Measurements from ENCODE around the gene ZNF775.

The ZNF775 gene

DNA sequence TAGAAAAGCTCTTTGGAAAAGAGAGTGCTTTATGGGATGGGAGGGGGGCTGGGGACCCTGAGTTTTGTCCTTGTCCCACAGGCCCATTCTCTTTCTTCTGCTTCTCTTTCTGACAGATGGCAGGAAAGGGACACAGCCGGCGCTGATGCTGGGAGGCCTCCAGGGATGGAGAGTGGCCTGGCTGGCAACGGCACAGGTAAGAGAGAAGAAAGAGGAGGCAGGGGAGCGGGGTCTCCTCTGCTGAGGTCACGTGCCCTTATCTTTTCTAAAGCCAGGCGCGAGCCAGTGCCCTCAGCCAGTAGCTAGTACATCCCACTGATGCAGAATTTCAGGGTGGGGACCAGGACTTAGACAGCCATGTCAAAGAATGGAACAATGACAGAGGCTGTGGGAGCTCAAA, 9.2 kb downstream of the ZNF775 start:
- no peak for TF ChIP-seq TAF1 (IDR thresholded peaks at IDR 0.05; ENCODE audit: low read depth)
- no peak for TF ChIP-seq TCF12 (IDR thresholded peaks at IDR 0.05; ENCODE audit: low read depth)
- no peak for TF ChIP-seq EGR1 (IDR thresholded peaks at IDR 0.05)
- no peak for TF ChIP-seq YY1 (IDR thresholded peaks at IDR 0.05; ENCODE audit: low read depth)
- TF ChIP-seq, protein P1, sequence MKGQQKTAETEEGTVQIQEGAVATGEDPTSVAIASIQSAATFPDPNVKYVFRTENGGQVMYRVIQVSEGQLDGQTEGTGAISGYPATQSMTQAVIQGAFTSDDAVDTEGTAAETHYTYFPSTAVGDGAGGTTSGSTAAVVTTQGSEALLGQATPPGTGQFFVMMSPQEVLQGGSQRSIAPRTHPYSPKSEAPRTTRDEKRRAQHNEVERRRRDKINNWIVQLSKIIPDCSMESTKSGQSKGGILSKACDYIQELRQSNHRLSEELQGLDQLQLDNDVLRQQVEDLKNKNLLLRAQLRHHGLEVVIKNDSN (IDR thresholded peaks at IDR 0.05) = no peak
- TF ChIP-seq CEBPB (IDR thresholded peaks at IDR 0.05) = no peak
- no peak for TF ChIP-seq RAD21 (IDR thresholded peaks at IDR 0.05; ENCODE audit: low read depth)
- no peak for TF ChIP-seq FOXM1 (IDR thresholded peaks at IDR 0.05; ENCODE audit: borderline replicate concordance, low read depth)
- TF ChIP-seq ZBTB7A (IDR thresholded peaks at IDR 0.05; ENCODE audit: low read depth) = no peak

DNA sequence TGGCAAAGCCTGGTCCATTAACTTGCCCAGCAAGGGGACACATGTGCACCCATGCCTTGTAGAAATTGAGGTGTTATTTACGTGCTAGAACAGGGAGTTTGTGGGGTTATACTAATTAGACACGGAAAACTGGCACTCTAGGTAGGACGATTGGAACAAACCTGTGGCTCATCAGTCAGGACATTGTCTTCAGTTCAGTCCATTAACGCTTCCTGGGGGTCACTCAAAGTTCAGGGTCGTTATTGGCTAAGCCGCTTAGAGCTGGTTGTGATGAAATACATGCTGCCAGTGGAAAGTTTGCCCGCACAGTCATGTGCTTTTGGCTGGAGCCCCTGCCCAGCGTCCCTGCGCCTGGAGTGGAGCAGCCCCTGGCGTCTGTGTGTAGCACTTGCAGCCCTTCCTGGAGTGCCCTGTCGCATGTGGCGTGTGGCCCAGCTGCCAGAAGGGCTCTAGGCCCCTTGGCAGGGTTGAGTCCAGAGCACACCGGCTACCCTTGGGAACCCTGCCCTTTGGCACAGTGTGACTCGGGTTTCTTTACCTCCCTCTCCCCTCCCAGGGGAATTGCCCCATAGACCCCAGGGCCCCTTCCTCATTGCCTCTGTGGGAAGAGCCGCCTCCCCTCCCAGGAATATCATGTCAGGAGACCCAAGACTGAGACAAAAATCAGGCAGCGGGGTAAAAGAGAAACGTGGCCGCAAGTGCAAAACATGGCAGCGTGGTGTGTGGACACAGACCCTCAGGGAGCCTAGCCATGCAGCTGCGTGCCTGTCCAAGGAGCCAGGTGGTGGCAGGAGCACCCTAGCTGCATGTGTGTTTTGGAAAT, 9.8 kb downstream of the ZNF775 start:
- TF ChIP-seq CEBPB (IDR thresholded peaks at IDR 0.05) (no peak), YY1 (IDR thresholded peaks at IDR 0.05; ENCODE audit: low read depth) (no peak), EGR1 (IDR thresholded peaks at IDR 0.05) (no peak), FOXM1 (IDR thresholded peaks at IDR 0.05; ENCODE audit: borderline replicate concordance, low read depth) (no peak), TCF12 (IDR thresholded peaks at IDR 0.05; ENCODE audit: low read depth) (no peak), RAD21 (IDR thresholded peaks at IDR 0.05; ENCODE audit: low read depth) (no peak), EP300 (IDR thresholded peaks at IDR 0.05; ENCODE audit: borderline replicate concordance) (no peak)
- TF ChIP-seq, protein P2, sequence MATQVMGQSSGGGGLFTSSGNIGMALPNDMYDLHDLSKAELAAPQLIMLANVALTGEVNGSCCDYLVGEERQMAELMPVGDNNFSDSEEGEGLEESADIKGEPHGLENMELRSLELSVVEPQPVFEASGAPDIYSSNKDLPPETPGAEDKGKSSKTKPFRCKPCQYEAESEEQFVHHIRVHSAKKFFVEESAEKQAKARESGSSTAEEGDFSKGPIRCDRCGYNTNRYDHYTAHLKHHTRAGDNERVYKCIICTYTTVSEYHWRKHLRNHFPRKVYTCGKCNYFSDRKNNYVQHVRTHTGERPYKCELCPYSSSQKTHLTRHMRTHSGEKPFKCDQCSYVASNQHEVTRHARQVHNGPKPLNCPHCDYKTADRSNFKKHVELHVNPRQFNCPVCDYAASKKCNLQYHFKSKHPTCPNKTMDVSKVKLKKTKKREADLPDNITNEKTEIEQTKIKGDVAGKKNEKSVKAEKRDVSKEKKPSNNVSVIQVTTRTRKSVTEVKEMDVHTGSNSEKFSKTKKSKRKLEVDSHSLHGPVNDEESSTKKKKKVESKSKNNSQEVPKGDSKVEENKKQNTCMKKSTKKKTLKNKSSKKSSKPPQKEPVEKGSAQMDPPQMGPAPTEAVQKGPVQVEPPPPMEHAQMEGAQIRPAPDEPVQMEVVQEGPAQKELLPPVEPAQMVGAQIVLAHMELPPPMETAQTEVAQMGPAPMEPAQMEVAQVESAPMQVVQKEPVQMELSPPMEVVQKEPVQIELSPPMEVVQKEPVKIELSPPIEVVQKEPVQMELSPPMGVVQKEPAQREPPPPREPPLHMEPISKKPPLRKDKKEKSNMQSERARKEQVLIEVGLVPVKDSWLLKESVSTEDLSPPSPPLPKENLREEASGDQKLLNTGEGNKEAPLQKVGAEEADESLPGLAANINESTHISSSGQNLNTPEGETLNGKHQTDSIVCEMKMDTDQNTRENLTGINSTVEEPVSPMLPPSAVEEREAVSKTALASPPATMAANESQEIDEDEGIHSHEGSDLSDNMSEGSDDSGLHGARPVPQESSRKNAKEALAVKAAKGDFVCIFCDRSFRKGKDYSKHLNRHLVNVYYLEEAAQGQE (IDR thresholded peaks at IDR 0.05; ENCODE audit: low read depth) = no peak
- TF ChIP-seq, protein P1 (IDR thresholded peaks at IDR 0.05) = no peak

DNA sequence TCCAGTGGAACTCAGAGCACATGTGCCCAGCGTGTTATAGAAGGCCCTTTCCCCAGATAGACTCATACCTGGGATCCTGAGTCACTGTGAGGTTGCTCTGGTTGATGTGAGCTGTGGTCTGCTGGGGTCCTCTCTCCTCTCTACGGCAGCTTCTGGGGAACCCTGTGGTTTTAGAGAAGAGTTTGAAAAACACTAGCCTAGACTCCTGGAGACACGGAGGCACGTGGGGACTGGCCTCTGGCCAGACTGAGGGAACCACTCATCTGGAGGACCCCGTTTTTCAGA, 10.3 kb downstream of the ZNF775 start:
- no peak for TF ChIP-seq EP300 (IDR thresholded peaks at IDR 0.05; ENCODE audit: borderline replicate concordance)
- no peak for TF ChIP-seq ZBTB7A (IDR thresholded peaks at IDR 0.05; ENCODE audit: low read depth)
- no peak for TF ChIP-seq NFIC (IDR thresholded peaks at IDR 0.05)
- no peak for TF ChIP-seq YY1 (IDR thresholded peaks at IDR 0.05; ENCODE audit: low read depth)
- TF ChIP-seq, protein P3, sequence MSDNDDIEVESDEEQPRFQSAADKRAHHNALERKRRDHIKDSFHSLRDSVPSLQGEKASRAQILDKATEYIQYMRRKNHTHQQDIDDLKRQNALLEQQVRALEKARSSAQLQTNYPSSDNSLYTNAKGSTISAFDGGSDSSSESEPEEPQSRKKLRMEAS (IDR thresholded peaks at IDR 0.05) = no peak
- TF ChIP-seq CEBPB (IDR thresholded peaks at IDR 0.05) = no peak
- TF ChIP-seq TAF1 (IDR thresholded peaks at IDR 0.05; ENCODE audit: low read depth) = no peak
- TF ChIP-seq EGR1 (IDR thresholded peaks at IDR 0.05) = no peak
- TF ChIP-seq TCF12 (IDR thresholded peaks at IDR 0.05; ENCODE audit: low read depth) = no peak
- TF ChIP-seq, protein P1 (IDR thresholded peaks at IDR 0.05) = no peak
- no peak for TF ChIP-seq TEAD4 (IDR thresholded peaks at IDR 0.05)

DNA sequence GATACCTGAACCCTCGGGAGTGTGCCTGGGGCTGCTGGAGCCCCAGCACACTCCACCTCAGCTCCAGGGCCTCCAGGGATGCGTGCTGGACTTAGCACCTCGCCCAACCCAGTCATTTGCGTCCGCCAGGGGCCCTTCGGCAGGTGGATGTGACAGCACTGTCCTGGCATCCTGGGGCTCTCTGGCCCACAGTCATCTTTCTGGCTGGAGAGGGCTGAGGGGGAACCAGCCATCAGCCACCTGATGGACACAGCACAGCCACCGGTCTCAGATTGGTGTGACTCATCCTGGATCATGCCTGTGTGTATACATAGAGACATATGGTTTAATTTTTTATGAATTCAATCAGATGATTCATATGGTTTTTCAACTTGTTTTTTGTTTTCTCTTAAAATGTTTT, 11.1 kb downstream of the ZNF775 start:
- TF ChIP-seq, protein P2 (IDR thresholded peaks at IDR 0.05; ENCODE audit: low read depth) = no peak
- no peak for TF ChIP-seq ZBTB7A (IDR thresholded peaks at IDR 0.05; ENCODE audit: low read depth)
- no peak for TF ChIP-seq YY1 (IDR thresholded peaks at IDR 0.05; ENCODE audit: low read depth)
- no peak for TF ChIP-seq CREB1 (IDR thresholded peaks at IDR 0.05; ENCODE audit: low read depth)
- TF ChIP-seq EP300 (IDR thresholded peaks at IDR 0.05; ENCODE audit: borderline replicate concordance) = no peak

DNA sequence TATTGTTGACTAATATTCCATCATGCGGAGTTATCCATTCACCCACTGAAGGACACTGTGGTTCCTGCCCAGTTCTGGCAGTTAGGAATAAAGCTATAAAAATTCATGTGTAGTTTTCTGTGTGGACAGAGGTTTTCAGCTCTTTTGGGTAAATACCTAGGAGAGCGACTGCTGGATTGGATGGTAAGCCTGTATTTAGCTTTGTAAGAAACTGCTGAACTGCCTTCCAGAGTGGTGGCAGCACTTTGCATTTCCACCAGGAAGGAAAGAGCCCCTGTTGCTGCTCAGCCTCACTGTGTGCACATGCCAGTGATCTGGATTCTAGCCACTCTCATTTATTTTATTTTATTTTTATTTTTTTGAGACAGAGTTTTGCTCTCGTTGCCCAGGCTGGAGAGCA, 14.2 kb downstream of the ZNF775 start:
- TF ChIP-seq NFIC (IDR thresholded peaks at IDR 0.05) = no peak
- TF ChIP-seq TEAD4 (IDR thresholded peaks at IDR 0.05) = no peak
- no peak for TF ChIP-seq YY1 (IDR thresholded peaks at IDR 0.05; ENCODE audit: low read depth)
- no peak for TF ChIP-seq TAF1 (IDR thresholded peaks at IDR 0.05; ENCODE audit: low read depth)
- TF ChIP-seq CEBPB (IDR thresholded peaks at IDR 0.05) = no peak

DNA sequence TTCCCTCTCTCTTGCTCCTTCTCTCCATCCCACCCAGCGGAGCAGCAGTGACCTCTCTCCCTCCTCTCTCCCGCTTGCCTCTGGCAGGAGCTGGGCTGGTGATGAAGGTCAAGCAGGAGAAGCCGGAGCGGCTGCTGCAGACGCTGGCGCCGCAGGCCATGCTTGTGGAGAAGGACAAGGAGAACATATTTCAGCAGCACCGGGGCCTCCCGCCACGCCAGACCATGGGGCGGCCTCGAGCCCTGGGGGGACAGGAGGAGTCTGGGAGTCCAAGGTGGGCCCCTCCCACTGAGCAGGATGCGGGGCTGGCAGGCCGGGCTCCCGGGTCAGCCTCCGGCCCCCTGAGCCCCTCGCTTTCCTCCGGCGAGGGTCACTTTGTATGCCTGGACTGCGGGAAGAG, 17.3 kb downstream of the ZNF775 start:
- TF ChIP-seq EGR1 (IDR thresholded peaks at IDR 0.05) (no peak), EP300 (IDR thresholded peaks at IDR 0.05; ENCODE audit: borderline replicate concordance) (no peak), CEBPB (IDR thresholded peaks at IDR 0.05) (no peak), NFIC (IDR thresholded peaks at IDR 0.05) (no peak), CREB1 (IDR thresholded peaks at IDR 0.05; ENCODE audit: low read depth) (no peak), TCF12 (IDR thresholded peaks at IDR 0.05; ENCODE audit: low read depth) (no peak), ZBTB7A (IDR thresholded peaks at IDR 0.05; ENCODE audit: low read depth) (no peak), RAD21 (IDR thresholded peaks at IDR 0.05; ENCODE audit: low read depth) (no peak), TAF1 (IDR thresholded peaks at IDR 0.05; ENCODE audit: low read depth) (no peak), FOXM1 (IDR thresholded peaks at IDR 0.05; ENCODE audit: borderline replicate concordance, low read depth) (no peak), TEAD4 (IDR thresholded peaks at IDR 0.05) (no peak), YY1 (IDR thresholded peaks at IDR 0.05; ENCODE audit: low read depth) (no peak)
- TF ChIP-seq, protein P1 (IDR thresholded peaks at IDR 0.05) = no peak
- TF ChIP-seq, protein P2 (IDR thresholded peaks at IDR 0.05; ENCODE audit: low read depth) = no peak
- TF ChIP-seq, protein P3 (IDR thresholded peaks at IDR 0.05) = no peak

Data from Ishikawa (cell line).